Measurements from ENCODE around the gene PPP2R2C. TPM values are rescaled to one million over a fixed set of nuclear protein-coding genes. Genes with fewer than 3 reads are reported as not detected.
A peak's percentile ranks its signal among the peaks of the same experiment; 100 is the strongest.

Gene PPP2R2C
- total RNA-seq, 1 donor from 2014 or later: not detected

GRCh38 chr4:6499238-6499600 lies 26.8 kb upstream of the PPP2R2C start:
- H3K4me1 Mint-ChIP-seq (ENCODE audit: unreplicated experiment): no peaks in the 10 kb centered on the region
- no peak overlapping the region for H3K27ac Mint-ChIP-seq (ENCODE audit: unreplicated experiment)
- peaks cover 17% of the 10 kb centered on the region for H3K9me3 Mint-ChIP-seq (ENCODE audit: unreplicated experiment)
- H3K27me3 Mint-ChIP-seq (ENCODE audit: unreplicated experiment): peaks cover 3% of the 10 kb centered on the region
- no peaks in the 10 kb centered on the region for H3K36me3 Mint-ChIP-seq (ENCODE audit: unreplicated experiment)
- DNase-seq (ENCODE audit: extremely low spot score, unreplicated experiment): no peak
- no peak overlapping the region for H3K4me3 Mint-ChIP-seq (ENCODE audit: unreplicated experiment)
- TF ChIP-seq CTCF (IDR thresholded peaks at IDR 0.05): no peak

GRCh38 chr4:6498511-6499237 lies 26.3 kb upstream of the PPP2R2C start:
- Mint-ChIP-seq H3K27me3 (ENCODE audit: unreplicated experiment) (peaks cover 3% of the 10 kb centered on the region), H3K9me3 (ENCODE audit: unreplicated experiment) (peaks cover 13% of the 10 kb centered on the region), H3K4me3 (ENCODE audit: unreplicated experiment) (no peak overlapping the region), H3K27ac (ENCODE audit: unreplicated experiment) (no peak overlapping the region), H3K36me3 (ENCODE audit: unreplicated experiment) (no peaks in the 10 kb centered on the region), H3K4me1 (ENCODE audit: unreplicated experiment) (no peaks in the 10 kb centered on the region)
- no peak for TF ChIP-seq CTCF (IDR thresholded peaks at IDR 0.05)
- DNase-seq (ENCODE audit: extremely low spot score, unreplicated experiment): no peak

- peaks cover 3% of the 10 kb centered on the region for H3K27me3 Mint-ChIP-seq (ENCODE audit: unreplicated experiment)
These were observed 25.4 kb upstream of the PPP2R2C start for GRCh38 chr4:6497796-6498195.

GRCh38 chr4:6495736-6496135 lies 23.3 kb upstream of the PPP2R2C start:
- Mint-ChIP-seq H3K9me3 (ENCODE audit: unreplicated experiment) (no peaks in the 10 kb centered on the region), H3K36me3 (ENCODE audit: unreplicated experiment) (no peaks in the 10 kb centered on the region), H3K27me3 (ENCODE audit: unreplicated experiment) (peaks cover 3% of the 10 kb centered on the region), H3K4me1 (ENCODE audit: unreplicated experiment) (no peaks in the 10 kb centered on the region), H3K27ac (ENCODE audit: unreplicated experiment) (no peak overlapping the region), H3K4me3 (ENCODE audit: unreplicated experiment) (no peak overlapping the region)
- TF ChIP-seq CTCF (IDR thresholded peaks at IDR 0.05): no peak
- no peak for DNase-seq (ENCODE audit: extremely low spot score, unreplicated experiment)

More at GRCh38 chr4:6497796-6498195, 25.4 kb upstream of the PPP2R2C start:
- TF ChIP-seq CTCF (IDR thresholded peaks at IDR 0.05): no peak
- Mint-ChIP-seq H3K4me3 (ENCODE audit: unreplicated experiment) (no peak overlapping the region), H3K36me3 (ENCODE audit: unreplicated experiment) (no peaks in the 10 kb centered on the region), H3K4me1 (ENCODE audit: unreplicated experiment) (no peaks in the 10 kb centered on the region), H3K9me3 (ENCODE audit: unreplicated experiment) (peaks cover 4% of the 10 kb centered on the region), H3K27ac (ENCODE audit: unreplicated experiment) (no peak overlapping the region)
- no peak for DNase-seq (ENCODE audit: extremely low spot score, unreplicated experiment)

- Mint-ChIP-seq H3K27me3 (ENCODE audit: unreplicated experiment) (peaks cover 3% of the 10 kb centered on the region), H3K4me3 (ENCODE audit: unreplicated experiment) (no peak overlapping the region)
These were observed 22.8 kb upstream of the PPP2R2C start for GRCh38 chr4:6495296-6495590.

More at GRCh38 chr4:6495296-6495590, 22.8 kb upstream of the PPP2R2C start:
- peak; percentile 81 for DNase-seq (ENCODE audit: extremely low spot score, unreplicated experiment)
- H3K9me3 Mint-ChIP-seq (ENCODE audit: unreplicated experiment): no peaks in the 10 kb centered on the region
- TF ChIP-seq CTCF (IDR thresholded peaks at IDR 0.05): no peak
- no peaks in the 10 kb centered on the region for H3K36me3 Mint-ChIP-seq (ENCODE audit: unreplicated experiment)
- H3K27ac Mint-ChIP-seq (ENCODE audit: unreplicated experiment): no peak overlapping the region
- no peaks in the 10 kb centered on the region for H3K4me1 Mint-ChIP-seq (ENCODE audit: unreplicated experiment)
